ENCODE results near the gene FLNC.

DNA sequence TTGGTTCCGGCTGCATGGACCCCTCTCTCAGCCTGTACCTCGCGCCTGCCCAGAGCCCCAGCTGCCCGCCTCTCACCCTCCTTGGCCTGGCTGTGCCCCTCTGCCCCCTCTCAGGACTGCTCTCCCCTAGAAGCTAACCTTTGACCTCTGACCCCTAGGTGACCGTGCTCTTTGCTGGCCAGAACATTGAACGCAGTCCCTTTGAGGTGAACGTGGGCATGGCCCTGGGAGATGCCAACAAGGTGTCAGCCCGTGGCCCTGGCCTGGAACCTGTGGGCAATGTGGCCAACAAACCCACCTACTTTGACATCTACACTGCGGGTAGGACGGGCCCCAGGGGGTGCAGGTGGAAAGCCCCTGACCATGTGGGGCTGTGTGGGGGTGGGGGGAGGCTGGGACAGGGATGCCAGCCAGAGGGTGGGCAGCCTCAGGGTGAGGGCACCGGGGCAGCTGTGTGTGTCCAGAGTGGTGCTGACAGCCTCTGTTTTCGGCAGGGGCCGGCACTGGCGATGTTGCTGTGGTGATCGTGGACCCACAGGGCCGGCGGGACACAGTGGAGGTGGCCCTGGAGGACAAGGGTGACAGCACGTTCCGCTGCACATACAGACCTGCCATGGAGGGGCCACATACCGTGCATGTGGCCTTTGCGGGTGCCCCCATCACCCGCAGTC lies 8.0 kb downstream of the FLNC start:
- TF ChIP-seq, protein P1, sequence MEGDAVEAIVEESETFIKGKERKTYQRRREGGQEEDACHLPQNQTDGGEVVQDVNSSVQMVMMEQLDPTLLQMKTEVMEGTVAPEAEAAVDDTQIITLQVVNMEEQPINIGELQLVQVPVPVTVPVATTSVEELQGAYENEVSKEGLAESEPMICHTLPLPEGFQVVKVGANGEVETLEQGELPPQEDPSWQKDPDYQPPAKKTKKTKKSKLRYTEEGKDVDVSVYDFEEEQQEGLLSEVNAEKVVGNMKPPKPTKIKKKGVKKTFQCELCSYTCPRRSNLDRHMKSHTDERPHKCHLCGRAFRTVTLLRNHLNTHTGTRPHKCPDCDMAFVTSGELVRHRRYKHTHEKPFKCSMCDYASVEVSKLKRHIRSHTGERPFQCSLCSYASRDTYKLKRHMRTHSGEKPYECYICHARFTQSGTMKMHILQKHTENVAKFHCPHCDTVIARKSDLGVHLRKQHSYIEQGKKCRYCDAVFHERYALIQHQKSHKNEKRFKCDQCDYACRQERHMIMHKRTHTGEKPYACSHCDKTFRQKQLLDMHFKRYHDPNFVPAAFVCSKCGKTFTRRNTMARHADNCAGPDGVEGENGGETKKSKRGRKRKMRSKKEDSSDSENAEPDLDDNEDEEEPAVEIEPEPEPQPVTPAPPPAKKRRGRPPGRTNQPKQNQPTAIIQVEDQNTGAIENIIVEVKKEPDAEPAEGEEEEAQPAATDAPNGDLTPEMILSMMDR (IDR thresholded peaks at IDR 0.05; ENCODE audit: poor library complexity) = no peak
- TF ChIP-seq EZH2 (IDR thresholded peaks at IDR 0.05; ENCODE audit: borderline replicate concordance) = no peak

Measured in hepatocyte (in vitro differentiated cells).